AG09309 (cell line): ENCODE data around the gene OXCT1.
"Not testable (repeated sequence)": the region's sequence is repeated elsewhere in the genome, so short reads cannot be mapped to it uniquely, and the experiment has no call there.

Experiments
- DNase-seq: peaks from one replicate; pipeline ENCODE4 v3.0.0-alpha.2; 2010; ENCODE audit warnings: low read depth
- H3K4me3 ChIP-seq: 2 replicates; pipeline ENCODE4 v1.5.1; 2011; ENCODE audit warnings: mild to moderate bottlenecking, low read depth, low read length, moderate library complexity; ENCODE audit not compliant: control insufficient read depth
- TF ChIP-seq, protein P1 (sequence below): IDR thresholded peaks from 2 replicates; pipeline ENCODE4 v1.5.1; 2011; ENCODE audit warnings: mild to moderate bottlenecking, low read depth, low read length, inconsistent platforms; ENCODE audit not compliant: insufficient read depth, control insufficient read depth; ENCODE audit errors: missing control alignments

OXCT1 gene

DNA sequence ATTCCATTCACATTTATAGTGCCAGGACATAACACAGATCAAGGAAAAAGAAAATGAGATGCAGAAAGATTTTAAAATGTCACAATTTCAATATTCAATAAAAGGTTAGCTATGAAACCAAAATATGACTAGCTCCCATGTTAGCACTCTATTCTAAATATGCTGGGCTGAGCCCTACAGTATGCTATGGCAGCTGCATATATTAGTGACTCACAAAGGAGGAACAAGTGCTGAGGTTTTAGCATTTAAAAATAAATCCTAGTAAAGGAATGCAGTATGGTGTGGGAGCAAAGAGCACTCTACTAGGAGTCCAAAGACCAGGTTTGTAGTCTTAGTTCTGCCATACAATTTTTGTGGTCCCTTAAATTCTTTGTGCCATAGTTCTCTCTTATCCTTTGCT lies 118.4 kb downstream of the OXCT1 start:
- TF ChIP-seq, protein P1, sequence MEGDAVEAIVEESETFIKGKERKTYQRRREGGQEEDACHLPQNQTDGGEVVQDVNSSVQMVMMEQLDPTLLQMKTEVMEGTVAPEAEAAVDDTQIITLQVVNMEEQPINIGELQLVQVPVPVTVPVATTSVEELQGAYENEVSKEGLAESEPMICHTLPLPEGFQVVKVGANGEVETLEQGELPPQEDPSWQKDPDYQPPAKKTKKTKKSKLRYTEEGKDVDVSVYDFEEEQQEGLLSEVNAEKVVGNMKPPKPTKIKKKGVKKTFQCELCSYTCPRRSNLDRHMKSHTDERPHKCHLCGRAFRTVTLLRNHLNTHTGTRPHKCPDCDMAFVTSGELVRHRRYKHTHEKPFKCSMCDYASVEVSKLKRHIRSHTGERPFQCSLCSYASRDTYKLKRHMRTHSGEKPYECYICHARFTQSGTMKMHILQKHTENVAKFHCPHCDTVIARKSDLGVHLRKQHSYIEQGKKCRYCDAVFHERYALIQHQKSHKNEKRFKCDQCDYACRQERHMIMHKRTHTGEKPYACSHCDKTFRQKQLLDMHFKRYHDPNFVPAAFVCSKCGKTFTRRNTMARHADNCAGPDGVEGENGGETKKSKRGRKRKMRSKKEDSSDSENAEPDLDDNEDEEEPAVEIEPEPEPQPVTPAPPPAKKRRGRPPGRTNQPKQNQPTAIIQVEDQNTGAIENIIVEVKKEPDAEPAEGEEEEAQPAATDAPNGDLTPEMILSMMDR: no peak
- H3K4me3 ChIP-seq: no peak overlapping the region
- DNase-seq: no peak

DNA sequence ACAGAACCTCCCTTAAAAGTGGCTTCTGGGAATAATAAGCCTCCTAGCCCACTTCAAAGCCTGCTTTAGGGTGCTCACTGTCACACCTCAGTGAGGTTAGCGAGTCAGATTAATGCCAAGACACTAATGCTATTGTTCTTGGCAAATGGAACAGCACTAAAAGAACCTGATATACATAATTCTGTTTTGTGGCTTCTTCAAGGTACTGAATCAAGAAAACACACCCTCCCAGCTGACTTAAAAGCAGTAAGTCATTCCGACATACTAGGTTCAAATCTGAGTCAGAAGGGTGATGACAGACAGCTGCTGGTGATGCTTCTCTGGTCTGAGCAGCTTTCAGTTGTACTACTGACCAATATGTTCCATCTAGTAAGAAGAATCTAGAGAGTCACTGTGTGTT lies 121.6 kb downstream of the OXCT1 start:
- TF ChIP-seq, protein P1: no peak
- DNase-seq: no peak
- H3K4me3 ChIP-seq: no peak overlapping the region

DNA sequence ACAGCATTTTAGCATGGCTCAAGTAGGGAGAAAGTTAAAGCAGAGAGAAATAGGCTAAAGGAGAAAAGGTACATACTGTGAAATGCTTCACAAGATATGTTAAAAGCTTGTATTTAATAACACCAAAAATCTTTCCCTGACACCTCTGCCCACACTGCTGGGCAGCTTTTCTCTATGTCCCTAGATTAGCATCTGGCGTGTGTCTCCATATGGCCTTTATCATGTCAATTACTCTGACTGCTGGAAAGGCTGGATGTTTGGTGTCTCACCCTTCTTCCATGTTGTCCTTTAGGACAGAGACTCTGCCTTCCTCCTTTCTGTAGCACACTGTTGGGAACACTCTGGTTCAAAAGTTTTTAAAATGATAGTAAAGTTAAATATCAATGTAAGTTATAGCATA lies 122.5 kb downstream of the OXCT1 start:
- no peak for DNase-seq
- H3K4me3 ChIP-seq: no peak overlapping the region
- TF ChIP-seq, protein P1: no peak

DNA sequence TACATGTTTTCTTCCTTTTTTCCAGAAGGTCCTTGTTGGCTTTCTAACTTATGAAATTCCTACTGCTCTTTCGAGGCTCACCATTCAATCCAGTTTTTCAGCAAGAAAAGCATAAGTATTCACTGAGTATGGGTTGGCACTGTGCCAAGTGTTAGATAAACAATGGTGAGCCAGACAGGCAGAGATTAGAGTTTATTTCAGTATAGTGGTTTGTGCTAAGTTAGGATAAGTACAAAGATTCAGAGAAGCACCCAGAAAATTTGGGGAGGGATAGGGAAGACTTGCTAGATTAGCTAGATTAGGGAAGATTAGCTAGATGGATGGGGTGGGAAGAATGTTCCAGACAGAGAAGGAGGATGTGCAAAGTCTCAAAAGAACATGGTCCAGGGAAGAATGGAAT lies 122.9 kb downstream of the OXCT1 start:
- no peak for DNase-seq
- TF ChIP-seq, protein P1: no peak
- H3K4me3 ChIP-seq: no peak overlapping the region

DNA sequence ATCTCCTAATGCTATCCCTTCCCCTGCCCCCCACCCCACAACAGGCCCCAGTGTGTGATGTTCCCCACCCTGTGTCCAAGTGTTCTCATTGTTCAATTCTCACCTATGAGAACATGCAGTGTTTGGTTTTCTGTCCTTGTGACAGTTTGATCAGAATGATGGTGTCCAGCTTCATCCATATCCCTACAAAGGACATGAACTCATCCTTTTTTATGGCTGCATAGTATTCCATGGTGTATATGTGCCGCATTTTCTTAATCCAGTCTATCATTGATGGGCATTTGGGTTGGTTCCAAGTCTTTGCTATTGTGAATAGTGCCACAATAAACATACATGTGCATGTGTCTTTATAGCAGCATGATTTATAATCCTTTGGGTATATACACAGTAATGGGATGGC lies 127.6 kb downstream of the OXCT1 start:
- DNase-seq, H3K4me3 ChIP-seq: not testable (repeated sequence)

DNA sequence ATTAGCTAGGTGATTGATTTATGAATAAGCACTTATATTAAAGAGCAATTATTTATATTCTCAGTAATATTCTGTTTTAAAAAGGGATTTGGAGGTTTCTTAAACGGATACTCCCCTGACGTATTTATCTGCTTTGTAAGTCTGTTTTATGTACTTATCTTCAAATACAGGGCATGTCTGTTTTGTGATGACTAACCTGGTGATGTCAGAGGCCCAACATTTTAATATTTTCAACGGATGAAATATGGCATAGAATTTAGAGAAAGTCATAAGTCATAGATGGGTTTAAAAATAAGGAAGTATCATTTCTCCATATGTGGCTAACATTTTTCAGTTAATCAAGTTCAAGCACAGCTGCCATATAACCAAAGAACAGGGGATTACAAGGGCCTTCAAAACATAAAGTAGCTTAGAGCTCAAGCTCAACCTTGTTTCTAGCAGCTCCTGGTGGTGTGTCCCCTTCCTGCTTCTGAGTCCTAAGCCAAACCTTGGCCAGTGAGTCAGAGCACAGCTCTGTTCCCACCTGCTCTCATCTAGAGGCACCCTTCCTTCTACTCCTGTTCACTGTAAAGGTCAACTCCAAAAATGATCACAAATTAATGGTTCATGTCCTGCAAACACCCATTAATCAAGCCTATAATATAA lies 131.4 kb downstream of the OXCT1 start:
- H3K4me3 ChIP-seq: no peak overlapping the region
- DNase-seq: no peak
- TF ChIP-seq, protein P1: no peak

- DNase-seq: no peak
- TF ChIP-seq, protein P1: no peak
- no peak overlapping the region for H3K4me3 ChIP-seq
Measured at GRCh38 chr5:41736641-41737040, 133.6 kb downstream of the OXCT1 start.
